ENCODE results near the gene UBR2.
"Not testable (repeated sequence)": the region's sequence is repeated elsewhere in the genome, so short reads cannot be mapped to it uniquely, and the experiment has no call there.

UBR2 gene

GRCh38 chr6:42618686-42619085, 54.9 kb downstream of the UBR2 start:
- no peak for DNase-seq (ENCODE audit: low spot score)

DNA sequence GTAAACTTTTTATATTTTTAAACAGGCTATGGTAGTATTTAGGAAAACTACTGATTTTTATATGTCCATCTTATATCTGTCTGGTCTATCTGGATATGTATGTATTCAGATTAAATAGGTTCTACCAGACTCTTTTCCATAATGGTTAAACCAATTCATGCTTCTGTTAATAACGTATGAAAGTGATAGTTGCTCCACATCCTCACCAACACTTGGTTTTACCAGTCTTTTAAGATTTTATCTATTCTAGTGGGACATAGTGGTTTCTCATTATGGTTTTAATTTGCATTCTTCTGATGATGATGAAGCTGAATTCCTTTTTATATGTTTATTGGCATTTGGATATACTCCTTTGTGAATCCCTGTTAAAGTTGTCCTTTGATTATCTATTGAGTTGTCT, 56.1 kb downstream of the UBR2 start:
- DNase-seq (ENCODE audit: low spot score): no peak

- no peak for DNase-seq (ENCODE audit: low spot score)
Measured at GRCh38 chr6:42624601-42625000, 60.8 kb downstream of the UBR2 start.

- no peak for DNase-seq (ENCODE audit: low spot score)
Measured at GRCh38 chr6:42627044-42627443, 63.2 kb downstream of the UBR2 start.

GRCh38 chr6:42627674-42628073, 63.8 kb downstream of the UBR2 start:
- DNase-seq (ENCODE audit: low spot score): no peak

GRCh38 chr6:42628604-42629003, 64.8 kb downstream of the UBR2 start:
- no peak for DNase-seq (ENCODE audit: low spot score)

DNA sequence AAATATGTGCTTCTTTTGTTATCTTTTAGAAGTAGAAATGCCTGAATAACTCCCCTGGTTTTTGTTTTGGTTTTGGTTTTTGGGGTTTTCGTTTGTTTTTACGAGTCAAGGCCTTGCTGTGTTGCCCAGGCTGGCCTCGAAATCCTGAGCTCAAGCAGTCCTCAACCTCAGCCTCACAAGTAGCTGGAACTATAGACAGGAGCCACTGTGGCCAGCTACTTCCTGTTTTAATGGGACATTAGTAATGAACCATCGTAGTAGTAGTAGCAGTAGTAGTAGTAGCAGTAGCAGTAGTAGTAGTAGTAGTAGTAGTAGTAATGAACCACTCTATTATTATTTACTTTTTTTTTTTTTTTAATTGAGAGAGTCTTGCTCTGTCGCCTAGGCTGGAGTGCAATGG, 66.0 kb downstream of the UBR2 start:
- no peak for DNase-seq (ENCODE audit: low spot score)

DNA sequence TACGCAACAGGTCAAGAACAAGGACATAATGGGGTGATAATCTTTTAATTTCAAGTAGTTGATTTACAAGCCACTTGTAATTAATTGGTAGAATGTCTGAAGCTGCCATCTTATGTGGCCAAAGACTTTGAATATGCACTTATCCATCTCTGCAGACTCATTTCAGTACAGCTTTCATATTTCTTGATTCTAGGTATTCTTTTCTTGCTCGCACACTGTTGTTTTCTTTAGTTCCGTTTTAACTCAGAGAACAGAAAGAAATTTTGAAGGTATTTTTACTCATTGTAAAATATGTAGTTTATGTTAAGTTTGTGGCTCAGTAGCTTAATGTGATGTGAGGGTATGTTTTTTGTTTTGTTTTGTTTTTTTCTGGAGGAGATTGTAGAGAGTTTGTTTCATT, 73.9 kb downstream of the UBR2 start:
- no peak for DNase-seq (ENCODE audit: low spot score)

- no peak for DNase-seq (ENCODE audit: low spot score)
Measured at GRCh38 chr6:42642794-42643193, 79.0 kb downstream of the UBR2 start.

DNA sequence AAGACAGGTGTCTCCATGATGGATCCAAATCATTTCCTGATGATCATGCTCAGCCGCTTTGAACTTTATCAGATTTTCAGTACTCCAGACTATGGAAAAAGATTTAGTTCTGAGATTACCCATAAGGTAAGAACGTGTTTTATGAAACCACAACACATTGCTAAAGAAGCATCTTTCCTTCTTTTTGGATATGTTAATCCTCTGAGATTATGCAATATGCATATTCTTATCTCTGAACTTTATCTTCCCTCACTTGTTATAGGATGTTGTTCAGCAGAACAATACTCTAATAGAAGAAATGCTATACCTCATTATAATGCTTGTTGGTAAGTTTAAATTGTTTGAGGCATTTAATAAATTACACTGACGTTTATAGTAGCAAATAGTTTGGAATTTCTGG, 80.4 kb downstream of the UBR2 start:
- no peak for DNase-seq (ENCODE audit: low spot score)

- no peak for DNase-seq (ENCODE audit: low spot score)
Measured at GRCh38 chr6:42652024-42652746, 88.4 kb downstream of the UBR2 start.

GRCh38 chr6:42653851-42654250, 90.0 kb downstream of the UBR2 start:
- DNase-seq (ENCODE audit: low spot score): no peak

- DNase-seq (ENCODE audit: low spot score): no peak
Measured at GRCh38 chr6:42659806-42660205, 96.0 kb downstream of the UBR2 start.

DNA sequence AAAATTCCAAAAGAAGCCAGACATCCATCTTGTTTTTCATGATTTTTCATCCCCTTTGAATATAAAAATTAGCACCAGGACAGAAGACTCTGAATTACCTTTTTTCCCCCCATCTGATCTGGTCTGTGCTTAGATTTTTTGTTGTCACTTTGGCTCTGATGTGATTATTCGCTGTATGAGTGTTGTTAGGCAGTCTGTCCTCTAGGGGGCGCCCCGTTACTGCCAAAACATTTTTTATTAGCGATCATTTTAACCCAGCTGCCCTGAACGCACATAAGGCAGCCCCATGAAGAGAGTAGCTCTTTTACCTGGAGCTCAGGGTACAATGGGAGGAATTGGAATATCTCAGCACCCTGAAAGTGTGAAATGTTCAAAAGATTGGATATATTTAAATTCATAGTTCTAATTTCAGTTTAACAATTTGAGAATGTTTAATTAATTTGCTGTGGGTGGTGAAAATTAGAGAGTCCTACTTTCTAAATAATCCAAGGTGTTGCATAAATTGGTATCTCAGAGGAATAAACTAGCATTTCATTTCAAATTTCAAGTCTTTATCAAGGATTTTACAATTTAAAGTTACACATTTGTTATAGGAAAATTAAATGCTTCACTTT, 97.8 kb downstream of the UBR2 start:
- peak; percentile 83 for DNase-seq (ENCODE audit: low spot score)

GRCh38 chr6:42664718-42665117, 100.9 kb downstream of the UBR2 start:
- DNase-seq (ENCODE audit: low spot score): no peak

- not testable (repeated sequence) for DNase-seq (ENCODE audit: low spot score)
Measured at GRCh38 chr6:42674368-42674767, 110.5 kb downstream of the UBR2 start.

- no peak for DNase-seq (ENCODE audit: low spot score)
Measured at GRCh38 chr6:42674780-42675179, 111.0 kb downstream of the UBR2 start.

- no peak for DNase-seq (ENCODE audit: low spot score)
Measured at GRCh38 chr6:42679358-42679757, 115.5 kb downstream of the UBR2 start.

DNA sequence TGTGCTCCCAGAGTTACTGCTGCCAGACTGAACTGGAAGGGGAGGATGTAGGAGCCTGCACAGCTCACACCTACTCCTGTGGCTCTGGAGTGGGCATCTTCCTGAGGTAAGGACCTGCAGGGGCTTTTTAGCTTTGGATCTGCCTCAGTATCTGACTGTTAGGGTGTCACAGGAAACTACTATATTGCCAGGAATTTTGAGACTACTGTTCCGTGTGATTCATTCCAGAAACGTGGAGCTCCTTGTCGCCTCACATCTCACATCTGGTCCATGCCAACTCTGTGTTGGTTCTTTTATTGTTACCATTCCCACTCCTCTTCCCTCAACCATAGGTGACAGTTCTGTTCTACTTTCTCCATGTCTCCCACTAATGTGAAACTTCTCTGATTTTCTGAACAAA, 124.5 kb downstream of the UBR2 start:
- no peak for DNase-seq (ENCODE audit: low spot score)

DNA sequence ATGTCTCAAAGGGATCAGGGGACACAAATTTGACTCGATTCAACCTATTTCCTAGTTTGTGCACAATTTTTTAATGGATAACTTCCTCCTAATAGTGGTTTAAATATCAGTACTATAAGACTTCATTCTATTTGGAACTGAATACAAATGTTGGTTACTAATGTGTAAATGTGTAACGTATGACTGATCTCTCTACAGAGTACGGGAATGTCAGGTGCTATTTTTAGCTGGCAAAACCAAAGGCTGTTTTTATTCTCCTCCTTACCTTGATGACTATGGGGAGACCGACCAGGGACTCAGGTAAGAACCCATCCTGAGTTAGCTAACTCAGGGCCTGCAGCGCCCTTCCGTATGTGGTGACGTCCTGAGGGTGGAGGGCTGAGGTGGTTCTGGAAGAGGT, 125.5 kb downstream of the UBR2 start:
- no peak for DNase-seq (ENCODE audit: low spot score)

DNA sequence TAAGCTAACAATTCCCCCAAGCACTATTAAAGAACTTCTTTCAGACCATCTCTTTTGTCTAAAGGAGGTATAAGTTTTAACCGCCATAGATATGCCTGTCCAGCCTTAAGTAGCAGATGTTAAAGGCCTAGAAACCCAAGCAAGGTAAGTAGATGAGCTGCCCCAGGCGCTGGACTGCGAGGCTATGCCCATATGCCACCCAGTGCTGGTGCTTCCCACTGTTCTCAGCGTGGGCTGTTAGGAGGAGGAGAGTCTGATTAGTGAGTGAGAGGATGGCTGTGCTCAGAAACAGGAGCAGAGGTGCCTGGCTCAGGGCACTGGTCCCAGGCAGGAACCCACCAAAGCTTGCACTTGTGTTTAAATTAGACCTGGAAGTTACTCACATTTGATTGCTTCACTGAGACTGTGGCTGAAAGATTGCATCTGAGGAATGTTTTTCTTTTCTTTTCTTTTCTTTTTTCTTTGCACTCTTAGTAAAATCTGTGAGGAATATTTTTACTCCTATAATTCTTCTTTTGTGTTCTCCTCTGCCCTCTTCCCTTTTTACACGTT, 126.4 kb downstream of the UBR2 start:
- DNase-seq (ENCODE audit: low spot score): no peak

- DNase-seq (ENCODE audit: low spot score): no peak
Measured at GRCh38 chr6:42690872-42691271, 127.0 kb downstream of the UBR2 start.

DNA sequence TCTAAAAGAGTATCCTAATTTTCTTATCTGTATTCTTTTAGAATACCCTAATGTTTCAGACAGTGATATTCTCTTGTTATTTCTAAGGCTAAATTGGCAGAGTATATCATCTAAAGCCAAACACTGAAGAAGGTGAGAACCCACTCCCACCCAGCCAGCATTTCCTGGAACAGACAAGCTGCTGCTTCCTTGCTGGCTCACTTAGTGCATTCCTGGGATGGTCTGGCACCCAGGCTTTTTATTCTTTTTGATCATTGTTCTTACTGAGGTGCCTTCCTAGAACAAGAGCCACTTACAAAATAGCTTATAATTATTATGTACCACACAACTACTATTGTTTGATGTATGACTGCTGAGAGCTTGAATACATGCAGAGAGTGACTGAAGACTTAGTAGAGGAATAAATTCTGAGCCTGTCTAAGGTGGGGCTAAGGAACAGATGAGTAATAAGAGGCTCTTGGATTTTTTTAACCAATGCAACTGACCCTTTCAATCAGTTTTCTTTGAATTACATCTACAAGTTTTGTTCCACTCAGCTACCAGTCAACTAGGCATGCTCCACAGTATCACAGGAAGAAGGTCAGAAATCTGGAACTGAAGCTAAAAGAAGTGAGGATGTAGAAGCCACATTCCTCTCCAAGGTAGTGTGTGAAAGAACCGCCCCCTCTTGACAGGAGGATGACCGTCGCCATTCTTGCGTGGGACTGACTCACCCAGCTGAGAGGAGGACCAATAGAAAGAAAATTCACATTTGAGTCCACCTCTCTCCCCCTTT, 128.5 kb downstream of the UBR2 start:
- no peak for DNase-seq (ENCODE audit: low spot score)
